CD8-positive, alpha-beta memory T cell (primary cell): Measurements from ENCODE around the gene SURF6. TPM values are rescaled to one million over a fixed set of nuclear protein-coding genes. Genes with fewer than 3 reads are reported as not detected.
A peak's percentile ranks its signal among the peaks of the same experiment; 100 is the strongest.

Experiments used
- CTCF ChIA-PET: fragments of 350-600 bp; sonication (Branson Sonifier 250); formaldehyde crosslinking; loops from one replicate; lab custom pipeline; 2021; ENCODE audit warnings: antibody characterized with exemption; lab: Charles Lee
- POLR2A ChIA-PET: fragments of 350-600 bp; sonication (Branson Sonifier 250); formaldehyde crosslinking; loops from one replicate; lab custom pipeline; 2021; ENCODE audit warnings: antibody characterized with exemption; lab: Charles Lee
- DNase-seq, 5 donors: peaks; one replicate each; pipeline versions ENCODE4 v3.0.0 to v3.0.0-alpha.2; 2020 to 2022; ENCODE audit warnings: mixed read lengths in 1 of 5
- H3K27ac ChIP-seq: one replicate; pipeline ENCODE4 v1.7.0; 2013; ENCODE audit warnings: low read depth, mild to moderate bottlenecking, low read length, moderate library complexity
- H3K27me3 ChIP-seq: 2 replicates; pipeline ENCODE4 v1.7.0; 2013; ENCODE audit warnings: low read length, mild to moderate bottlenecking; ENCODE audit not compliant: insufficient read depth, poor library complexity, severe bottlenecking
- H3K36me3 ChIP-seq: 2 replicates; pipeline ENCODE4 v1.7.0; 2013; ENCODE audit warnings: mild to moderate bottlenecking, low read length, moderate library complexity; ENCODE audit not compliant: insufficient read depth
- H3K4me1 ChIP-seq: 2 replicates; pipeline ENCODE4 v1.7.0; 2013; ENCODE audit warnings: mild to moderate bottlenecking, low read length, moderate library complexity; ENCODE audit not compliant: insufficient read depth
- H3K4me3 ChIP-seq: 2 replicates; pipeline ENCODE4 v1.7.0; 2013; ENCODE audit warnings: mild to moderate bottlenecking, low read length
- H3K9me3 ChIP-seq: 2 replicates; pipeline ENCODE4 v1.7.0; 2013; ENCODE audit warnings: mild to moderate bottlenecking, low read length
- H3K27ac Mint-ChIP-seq, 8 donors: one replicate each; pipeline ENCODE4 v1.8.0; 2020 to 2021; ENCODE audit warnings: mixed read lengths in 8 of 8, mild to moderate bottlenecking in 6 of 8, inconsistent platforms in 3 of 8, moderate library complexity in 3 of 8
- H3K27me3 Mint-ChIP-seq, 2 donors: one replicate each; pipeline ENCODE4 v1.8.0; 2020 to 2021; ENCODE audit warnings: mixed read lengths in 2 of 2, mild to moderate bottlenecking in 1 of 2, moderate library complexity in 1 of 2
- H3K36me3 Mint-ChIP-seq, 3 donors: one replicate each; pipeline ENCODE4 v1.8.0; 2020 to 2021; ENCODE audit warnings: mixed read lengths in 3 of 3, inconsistent platforms in 1 of 3, mild to moderate bottlenecking in 1 of 3
- H3K4me1 Mint-ChIP-seq, 3 donors: one replicate each; pipeline ENCODE4 v1.8.0; 2020 to 2021; ENCODE audit warnings: mixed read lengths in 3 of 3, inconsistent platforms in 1 of 3, mild to moderate bottlenecking in 1 of 3
- H3K4me3 Mint-ChIP-seq, 7 donors: one replicate each; pipeline ENCODE4 v1.8.0; 2020 to 2021; ENCODE audit warnings: mixed read lengths in 7 of 7, mild to moderate bottlenecking in 6 of 7, moderate library complexity in 4 of 7, inconsistent platforms in 2 of 7
- H3K9me3 Mint-ChIP-seq, 5 donors: one replicate each; pipeline ENCODE4 v1.8.0; 2020 to 2022; ENCODE audit warnings: mixed read lengths in 5 of 5, mild to moderate bottlenecking in 3 of 5, moderate library complexity in 2 of 5, inconsistent platforms in 1 of 5
- polyA plus RNA-seq: library from polyadenylated mRNA; unstranded; fragments of 300-500 nt; fragmentation: Illumina TruSeq; gene quantifications from one replicate; pipeline ENCODE4 v1.2.3, GENCODE V29; 2021
- total RNA-seq, 2 experiments: library from RNA; stranded (reverse); gene quantifications; one replicate each; pipeline ENCODE4 v1.2.3, GENCODE V29; 2021

Gene SURF6
- total and polyA plus RNA-seq, 3 experiments from 2014 or later: 15.1 to 32.0 (median 30.9) TPM

DNA sequence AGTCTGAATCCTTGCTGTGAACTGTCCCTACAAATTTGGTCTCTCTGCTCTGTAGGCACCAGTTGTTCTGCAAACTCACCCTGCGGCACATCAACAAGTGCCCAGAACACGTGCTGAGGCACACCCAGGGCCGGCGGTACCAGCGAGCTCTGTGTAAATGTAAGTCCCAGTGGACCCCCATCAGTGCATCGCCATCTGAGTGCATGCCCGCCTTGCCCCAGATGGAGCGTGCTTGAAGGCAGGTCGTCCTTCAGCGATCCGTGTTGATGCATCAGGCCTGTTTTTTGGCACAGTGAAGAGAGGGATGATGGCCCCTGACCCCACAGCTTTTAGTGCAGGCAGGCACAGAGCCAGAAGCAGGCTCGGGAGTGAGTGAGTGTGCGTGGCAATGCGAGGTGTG, 21.7 kb upstream of the SURF6 start:
- no peak overlapping the region for H3K27ac ChIP-seq
- H3K27me3 ChIP-seq: no peaks in the 10 kb centered on the region
- H3K27ac Mint-ChIP-seq: peak overlapping the region; percentile 17 to 90 (median 74)
- H3K9me3 Mint-ChIP-seq: no peaks in the 10 kb centered on the region
- CTCF ChIA-PET: interaction anchor here (1.0 to 8.2 kb wide), 8 partner anchors 8 to 203 kb away, joined by 3 to 84 read pairs (median 5); no protein-coding TSS in a partner anchor
- H3K27me3 Mint-ChIP-seq: peaks cover 0 to 3% of the 10 kb centered on the region in 2 donors
- H3K36me3 ChIP-seq: peaks cover 39% of the 10 kb centered on the region
- no peak for DNase-seq
- peaks cover 25 to 54% (median 32%) of the 10 kb centered on the region in 3 donors for H3K4me1 Mint-ChIP-seq
- H3K9me3 ChIP-seq: no peaks in the 10 kb centered on the region
- H3K4me3 ChIP-seq: peak overlapping the region; percentile 17
- peaks cover 35% of the 10 kb centered on the region for H3K4me1 ChIP-seq
- POLR2A ChIA-PET: interaction anchor here (2.0 to 5.9 kb wide), 3 partner anchors 10 to 17 kb away, joined by 13 to 58 read pairs (median 25); partner anchors contain the start of genes MED22 and RPL7A
- H3K4me3 Mint-ChIP-seq: peak overlapping the region; percentile 68 to 94 (median 81)
- peaks cover 3 to 69% (median 4%) of the 10 kb centered on the region in 3 donors for H3K36me3 Mint-ChIP-seq

DNA sequence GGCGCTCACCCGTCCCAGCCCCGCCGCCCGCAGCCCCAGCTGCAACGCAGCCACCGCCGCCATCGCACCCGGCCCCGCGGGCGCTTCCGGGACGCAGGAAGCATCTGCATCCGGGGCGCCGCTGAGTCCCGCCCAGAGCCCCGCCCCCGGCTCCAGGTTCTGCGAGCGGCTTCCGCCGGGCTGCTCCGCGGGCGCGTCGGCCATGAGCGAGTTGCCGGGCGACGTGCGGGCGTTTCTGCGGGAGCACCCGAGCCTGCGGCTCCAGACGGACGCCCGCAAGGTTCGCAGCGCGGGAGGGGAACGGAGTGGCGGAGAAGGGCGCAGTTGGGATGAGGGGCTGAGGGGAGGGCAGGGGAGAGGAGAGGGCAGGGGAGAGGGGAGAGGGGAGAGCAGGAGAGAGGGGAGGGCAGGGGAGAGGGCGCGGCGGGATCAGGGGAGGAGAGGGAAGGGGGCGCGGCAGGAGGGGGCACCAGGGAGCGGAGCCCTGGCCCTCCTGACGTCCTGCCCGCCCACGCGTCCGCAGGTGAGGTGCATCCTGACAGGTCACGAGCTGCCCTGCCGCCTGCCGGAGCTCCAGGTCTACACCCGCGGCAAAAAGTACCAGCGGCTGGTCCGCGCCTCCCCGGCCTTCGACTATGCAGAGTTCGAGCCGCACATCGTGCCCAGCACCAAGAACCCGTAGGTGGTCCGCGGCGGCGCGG, 20.6 kb upstream of the SURF6 start, which contains the start of the genes SURF1 and SURF2:
Gene SURF1, minus strand, starts transcription at position 97 of the 701 bp plus-strand sequence. Its CDS starts 34 bp downstream, at position 63.
Gene SURF2, plus strand, starts transcription at position 160 of the 701 bp plus-strand sequence. Its CDS starts 43 bp downstream, at position 203.
- peaks cover 35% of the 10 kb centered on the region for H3K4me1 ChIP-seq
- H3K36me3 ChIP-seq: peaks cover 39% of the 10 kb centered on the region
- Mint-ChIP-seq H3K27ac (peak within 1 kb of the TSS; percentile 82 to 98 (median 92)), H3K36me3 (peaks cover 6 to 68% (median 8%) of the 10 kb centered on the region in 3 donors), H3K4me3 (peak within 1 kb of the TSS; percentile 83 to 94 (median 87)), H3K27me3 (peaks cover 0 to 3% of the 10 kb centered on the region in 2 donors), H3K4me1 (peaks cover 25 to 46% (median 32%) of the 10 kb centered on the region in 3 donors), H3K9me3 (no peaks in the 10 kb centered on the region)
- DNase-seq: peak; percentile 83 to 92 (median 87)
- peak within 1 kb of the TSS; percentile 84 for H3K4me3 ChIP-seq
- CTCF ChIA-PET: interaction anchor here (1.0 to 8.2 kb wide), 9 partner anchors 9 to 170 kb away, joined by 3 to 84 read pairs (median 5); partner anchors contain the start of genes MED22 and RPL7A
- no peaks in the 10 kb centered on the region for H3K9me3 ChIP-seq
- H3K27ac ChIP-seq: peak within 1 kb of the TSS; percentile 78
- H3K27me3 ChIP-seq: no peaks in the 10 kb centered on the region
- POLR2A ChIA-PET: interaction anchor here (0.8 to 5.9 kb wide), 6 partner anchors 9 to 21 kb away, joined by 3 to 58 read pairs (median 8); partner anchors contain the start of genes MED22, RPL7A and SURF6

DNA sequence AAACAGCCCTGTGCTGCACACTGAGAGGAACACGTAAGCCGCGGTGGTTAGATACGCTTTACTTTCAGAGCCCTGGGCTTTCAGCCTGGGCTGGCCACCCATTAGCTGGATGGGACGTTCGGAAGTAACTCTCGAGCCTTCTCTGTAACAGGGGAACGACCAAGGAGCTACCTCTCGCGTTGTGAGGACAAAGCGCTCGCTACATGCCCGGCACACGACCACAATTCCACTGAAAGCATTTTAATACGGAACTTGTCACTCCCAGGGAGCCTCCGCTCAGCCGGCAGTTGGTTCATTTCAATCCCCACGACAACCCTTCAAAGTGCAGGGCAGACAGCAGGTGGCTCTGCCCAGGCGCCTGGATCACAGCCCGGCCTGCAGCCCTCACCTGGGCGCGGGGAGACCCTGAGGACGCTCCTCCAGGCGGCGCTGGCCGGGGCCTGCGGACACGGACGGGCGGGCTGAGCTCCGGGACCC, 19.9 kb upstream of the SURF6 start:
- peaks cover 35% of the 10 kb centered on the region for H3K4me1 ChIP-seq
- ChIA-PET CTCF (interaction anchor here (0.8 to 8.2 kb wide), 8 partner anchors 8 to 212 kb away, joined by 3 to 84 read pairs (median 4); partner anchors contain the start of genes MED22 and RPL7A), POLR2A (interaction anchor here (0.8 to 5.9 kb wide), 8 partner anchors 8 to 20 kb away, joined by 3 to 58 read pairs (median 4); partner anchors contain the start of genes MED22, RPL7A and SURF6)
- no peaks in the 10 kb centered on the region for H3K9me3 ChIP-seq
- H3K27ac ChIP-seq: peak overlapping the region; percentile 78
- no peaks in the 10 kb centered on the region for H3K27me3 ChIP-seq
- peaks cover 0 to 3% of the 10 kb centered on the region in 2 donors for H3K27me3 Mint-ChIP-seq
- no peaks in the 10 kb centered on the region for H3K9me3 Mint-ChIP-seq
- H3K27ac Mint-ChIP-seq: peak overlapping the region; percentile 82 to 98 (median 92)
- DNase-seq: no peak
- peak overlapping the region; percentile 83 to 94 (median 87) for H3K4me3 Mint-ChIP-seq
- H3K36me3 Mint-ChIP-seq: peaks cover 4 to 68% (median 11%) of the 10 kb centered on the region in 3 donors
- peak overlapping the region; percentile 84 for H3K4me3 ChIP-seq
- peaks cover 23 to 41% (median 32%) of the 10 kb centered on the region in 3 donors for H3K4me1 Mint-ChIP-seq
- peaks cover 39% of the 10 kb centered on the region for H3K36me3 ChIP-seq

DNA sequence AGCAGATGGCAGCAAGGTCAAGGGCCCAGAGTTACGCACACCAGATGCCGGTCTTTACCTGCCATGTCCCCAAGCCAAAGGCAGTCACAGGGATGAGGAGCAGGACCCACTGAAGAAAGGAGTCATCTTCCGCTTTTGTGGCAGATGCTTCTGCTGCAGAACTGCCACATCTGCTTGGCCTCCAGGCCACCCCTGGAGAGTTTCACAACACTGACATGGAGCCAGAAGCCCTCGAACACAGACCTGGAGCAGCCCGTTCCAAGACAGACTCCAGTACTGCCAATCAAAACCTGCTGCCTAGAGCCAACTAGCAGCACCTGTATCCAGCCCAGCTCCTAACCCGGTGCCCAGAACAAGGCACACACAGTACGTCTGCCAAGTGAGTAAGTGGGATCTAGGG, 18.8 kb upstream of the SURF6 start:
- Mint-ChIP-seq H3K27ac (peak overlapping the region in 5 of 8 donors; percentile 32 to 82 (median 35)), H3K4me3 (peak overlapping the region; percentile 18 to 92 (median 86)), H3K4me1 (peaks cover 24 to 49% (median 32%) of the 10 kb centered on the region in 3 donors), H3K9me3 (no peaks in the 10 kb centered on the region), H3K27me3 (peaks cover 0 to 3% of the 10 kb centered on the region in 2 donors), H3K36me3 (peaks cover 4 to 68% (median 11%) of the 10 kb centered on the region in 3 donors)
- H3K4me3 ChIP-seq: no peak overlapping the region
- no peak for DNase-seq
- no peaks in the 10 kb centered on the region for H3K27me3 ChIP-seq
- CTCF ChIA-PET: interaction anchor here (8.2 kb wide), 1 partner anchor 18 kb away, joined by 84 read pairs; no protein-coding TSS in a partner anchor
- H3K4me1 ChIP-seq: peaks cover 36% of the 10 kb centered on the region
- H3K27ac ChIP-seq: no peak overlapping the region
- H3K36me3 ChIP-seq: peaks cover 43% of the 10 kb centered on the region
- H3K9me3 ChIP-seq: no peaks in the 10 kb centered on the region
- POLR2A ChIA-PET: interaction anchor here (1.4 to 5.9 kb wide), 3 partner anchors 8 to 20 kb away, joined by 3 to 58 read pairs (median 25); no protein-coding TSS in a partner anchor

DNA sequence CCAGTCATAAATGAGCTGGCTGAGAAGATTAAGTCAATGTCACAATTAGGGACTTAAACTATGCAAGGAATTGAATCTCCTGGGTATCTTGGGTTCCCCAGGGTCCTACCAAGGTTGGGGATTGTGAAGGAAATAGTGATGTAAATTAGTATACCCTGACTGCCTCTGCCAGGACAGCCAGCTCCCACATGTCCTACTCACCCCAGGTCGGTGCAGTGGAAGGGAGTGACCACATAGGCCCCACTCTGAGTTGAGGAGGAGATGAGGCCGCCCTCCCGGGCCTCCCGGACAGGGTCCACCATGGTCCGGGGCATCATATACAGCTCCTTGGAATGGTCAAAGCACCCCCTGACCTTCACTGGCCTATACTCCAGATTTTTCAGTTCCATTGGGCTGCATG, 17.6 kb upstream of the SURF6 start:
- no peak for DNase-seq
- no peak overlapping the region for H3K27ac ChIP-seq
- no peaks in the 10 kb centered on the region for H3K27me3 ChIP-seq
- Mint-ChIP-seq H3K9me3 (no peaks in the 10 kb centered on the region), H3K27me3 (peaks cover 0 to 3% of the 10 kb centered on the region in 2 donors), H3K4me1 (peaks cover 30 to 54% (median 38%) of the 10 kb centered on the region in 3 donors), H3K27ac (peak overlapping the region in 3 of 8 donors; percentile 61 to 82 (median 64)), H3K4me3 (peak overlapping the region in 1 of 7 donors; percentile 92), H3K36me3 (peaks cover 7 to 71% (median 19%) of the 10 kb centered on the region in 3 donors)
- H3K4me1 ChIP-seq: peaks cover 47% of the 10 kb centered on the region
- POLR2A ChIA-PET: no interaction called here
- CTCF ChIA-PET: interaction anchor here (8.2 kb wide), 1 partner anchor 19 kb away, joined by 84 read pairs; no protein-coding TSS in a partner anchor
- peaks cover 50% of the 10 kb centered on the region for H3K36me3 ChIP-seq
- no peak overlapping the region for H3K4me3 ChIP-seq
- no peaks in the 10 kb centered on the region for H3K9me3 ChIP-seq

DNA sequence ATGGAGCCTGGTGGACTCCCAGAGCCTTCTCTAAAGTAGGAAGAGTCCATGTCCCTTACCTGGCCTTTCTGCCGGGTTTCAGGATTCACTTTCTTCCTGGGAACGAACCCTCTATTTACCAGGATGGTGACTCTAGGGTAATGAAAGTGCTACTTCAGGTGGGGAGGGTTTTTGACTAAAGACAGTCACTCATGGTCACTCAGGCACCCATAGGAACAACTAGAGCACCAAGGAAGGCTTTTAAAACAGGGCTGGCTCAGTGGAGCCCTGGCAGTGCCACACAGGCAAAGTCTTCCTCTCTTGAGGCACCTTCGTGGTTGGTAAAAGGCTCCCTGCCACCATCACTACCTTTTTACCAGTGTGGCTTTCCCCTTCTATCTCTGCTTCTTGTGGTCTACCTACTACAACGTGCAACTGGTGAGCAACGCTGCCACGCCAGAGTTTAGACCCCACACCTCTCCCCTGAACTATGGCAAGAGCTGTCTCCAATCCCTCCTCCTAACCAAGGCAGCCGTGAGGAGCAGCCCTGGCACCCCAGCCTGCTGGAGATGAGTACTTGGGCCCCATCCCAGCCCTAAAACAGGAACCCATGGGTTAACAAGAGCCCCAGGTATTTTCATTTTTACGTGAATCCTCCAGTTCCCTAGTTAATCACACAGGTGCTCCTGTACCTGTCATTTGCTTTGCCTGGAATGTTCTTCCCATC, 16.8 kb upstream of the SURF6 start:
- Mint-ChIP-seq H3K27me3 (peaks cover 0 to 4% of the 10 kb centered on the region in 2 donors), H3K27ac (peak overlapping the region in 5 of 8 donors; percentile 29 to 83 (median 70)), H3K4me3 (peak overlapping the region in 2 of 7 donors; percentile 63 to 92), H3K36me3 (peaks cover 7 to 72% (median 19%) of the 10 kb centered on the region in 3 donors), H3K9me3 (no peaks in the 10 kb centered on the region), H3K4me1 (peaks cover 29 to 53% (median 38%) of the 10 kb centered on the region in 3 donors)
- CTCF ChIA-PET: interaction anchor here (8.2 kb wide), 1 partner anchor 19 kb away, joined by 84 read pairs; no protein-coding TSS in a partner anchor
- Histone ChIP-seq H3K9me3 (no peaks in the 10 kb centered on the region), H3K36me3 (peaks cover 46% of the 10 kb centered on the region), H3K27ac (no peak overlapping the region), H3K4me3 (no peak overlapping the region), H3K4me1 (peaks cover 39% of the 10 kb centered on the region), H3K27me3 (no peaks in the 10 kb centered on the region)
- POLR2A ChIA-PET: interaction anchor here (1.2 kb wide), 1 partner anchor 22 kb away, joined by 3 read pairs; no protein-coding TSS in a partner anchor
- DNase-seq: no peak
